Measurements from ENCODE around the gene MOB1B.
A peak's percentile ranks its signal among the peaks of the same experiment; 100 is the strongest.
"Not testable (repeated sequence)": the region's sequence is repeated elsewhere in the genome, so short reads cannot be mapped to it uniquely, and the experiment has no call there.

MOB1B gene

DNA sequence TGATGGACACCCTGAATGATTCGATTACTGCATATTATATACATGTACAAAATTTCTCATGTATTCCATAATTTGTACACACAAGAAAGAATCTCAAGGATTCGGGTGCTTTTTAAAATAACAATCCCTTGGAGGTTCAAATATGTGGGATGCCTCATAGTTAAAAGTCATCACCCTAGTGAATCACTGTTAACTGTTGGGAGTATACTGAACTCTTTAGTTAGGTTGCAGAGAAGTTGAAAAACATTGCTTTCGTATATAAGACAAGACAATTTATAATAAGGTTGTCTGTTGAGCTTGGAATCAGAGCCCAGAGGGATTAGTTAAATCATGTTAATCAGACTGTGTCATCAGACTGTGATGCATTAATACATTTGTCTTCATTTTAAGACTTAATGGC lies 106.9 kb downstream of the MOB1B start:
- no peak overlapping the region for H2AFZ ChIP-seq (ENCODE audit: low read depth, low read length, severe bottlenecking)
- peaks cover 4% of the 10 kb centered on the region; the same call in 1 of the 2 replicates for H3K36me3 ChIP-seq (ENCODE audit: low read length)
- no peak overlapping the region for H3K9ac ChIP-seq (ENCODE audit: low read length)
- TF ChIP-seq CTCF (IDR thresholded peaks at IDR 0.05; ENCODE audit: insufficient read depth, low read length, poor library complexity, severe bottlenecking) (no peak), EZH2phosphoT487 (conservative IDR thresholded peaks at IDR 0.05; ENCODE audit: low read length) (no peak)
- no peaks in the 10 kb centered on the region for H3K9me3 ChIP-seq (ENCODE audit: insufficient read depth, low read length)
- no peak overlapping the region for H3K4me3 ChIP-seq (ENCODE audit: insufficient read depth, low read length, poor library complexity, severe bottlenecking)
- peaks cover 22% of the 10 kb centered on the region; the same call in 1 of the 2 replicates for H3F3A ChIP-seq (ENCODE audit: insufficient read depth)
- H3K4me2 ChIP-seq (ENCODE audit: low read depth, low read length, poor library complexity, severe bottlenecking): no peak overlapping the region
- H4K20me1 ChIP-seq (ENCODE audit: low read depth, low read length): no peaks in the 10 kb centered on the region
- no peaks in the 10 kb centered on the region for H3K9me2 ChIP-seq (replicated peaks; ENCODE audit: insufficient read depth, low read length)
- peaks cover 78% of the 10 kb centered on the region for H3K79me2 ChIP-seq (ENCODE audit: insufficient read depth, low read length)
- H3K27me3 ChIP-seq (ENCODE audit: low read length): no peaks in the 10 kb centered on the region
- H3K27ac ChIP-seq (ENCODE audit: low read depth, low read length): no peak overlapping the region

- no peak overlapping the region for H3K27ac ChIP-seq (ENCODE audit: low read depth, low read length)
- no peaks in the 10 kb centered on the region for H3K27me3 ChIP-seq (ENCODE audit: low read length)
- no peak for TF ChIP-seq EZH2phosphoT487 (conservative IDR thresholded peaks at IDR 0.05; ENCODE audit: low read length)
- peak; percentile 38 for TF ChIP-seq CTCF (IDR thresholded peaks at IDR 0.05; ENCODE audit: insufficient read depth, low read length, poor library complexity, severe bottlenecking)
- no peaks in the 10 kb centered on the region for H3K9me3 ChIP-seq (ENCODE audit: insufficient read depth, low read length)
- H2AFZ ChIP-seq (ENCODE audit: low read depth, low read length, severe bottlenecking): no peak overlapping the region
- peaks cover 4% of the 10 kb centered on the region; the same call in 1 of the 2 replicates for H3K36me3 ChIP-seq (ENCODE audit: low read length)
- peak overlapping the region; percentile 5 for H3K4me2 ChIP-seq (ENCODE audit: low read depth, low read length, poor library complexity, severe bottlenecking)
- H3K4me3 ChIP-seq (ENCODE audit: insufficient read depth, low read length, poor library complexity, severe bottlenecking): no peak overlapping the region
- no peak overlapping the region for H3K9ac ChIP-seq (ENCODE audit: low read length)
- no peaks in the 10 kb centered on the region for H3K9me2 ChIP-seq (replicated peaks; ENCODE audit: insufficient read depth, low read length)
- H3F3A ChIP-seq (ENCODE audit: insufficient read depth): peaks cover 22% of the 10 kb centered on the region; the same call in 1 of the 2 replicates
- H3K79me2 ChIP-seq (ENCODE audit: insufficient read depth, low read length): peaks cover 69% of the 10 kb centered on the region
- no peaks in the 10 kb centered on the region for H4K20me1 ChIP-seq (ENCODE audit: low read depth, low read length)
These were observed 107.9 kb downstream of the MOB1B start for GRCh38 chr4:71009890-71010588.

GRCh38 chr4:71011451-71011850 lies 109.3 kb downstream of the MOB1B start:
- Histone ChIP-seq H3K4me2 (ENCODE audit: low read depth, low read length, poor library complexity, severe bottlenecking) (no peak overlapping the region), H3F3A (ENCODE audit: insufficient read depth) (peaks cover 17% of the 10 kb centered on the region; the same call in 1 of the 2 replicates), H3K36me3 (ENCODE audit: low read length) (peaks cover 4% of the 10 kb centered on the region; the same call in 1 of the 2 replicates), H3K79me2 (ENCODE audit: insufficient read depth, low read length) (peaks cover 56% of the 10 kb centered on the region), H3K27ac (ENCODE audit: low read depth, low read length) (no peak overlapping the region), H4K20me1 (ENCODE audit: low read depth, low read length) (no peaks in the 10 kb centered on the region), H3K9ac (ENCODE audit: low read length) (no peak overlapping the region), H2AFZ (ENCODE audit: low read depth, low read length, severe bottlenecking) (no peak overlapping the region), H3K4me3 (ENCODE audit: insufficient read depth, low read length, poor library complexity, severe bottlenecking) (no peak overlapping the region), H3K9me3 (ENCODE audit: insufficient read depth, low read length) (no peaks in the 10 kb centered on the region), H3K9me2 (replicated peaks; ENCODE audit: insufficient read depth, low read length) (no peaks in the 10 kb centered on the region), H3K27me3 (ENCODE audit: low read length) (no peaks in the 10 kb centered on the region)
- TF ChIP-seq CTCF (IDR thresholded peaks at IDR 0.05; ENCODE audit: insufficient read depth, low read length, poor library complexity, severe bottlenecking): no peak
- no peak for TF ChIP-seq EZH2phosphoT487 (conservative IDR thresholded peaks at IDR 0.05; ENCODE audit: low read length)

DNA sequence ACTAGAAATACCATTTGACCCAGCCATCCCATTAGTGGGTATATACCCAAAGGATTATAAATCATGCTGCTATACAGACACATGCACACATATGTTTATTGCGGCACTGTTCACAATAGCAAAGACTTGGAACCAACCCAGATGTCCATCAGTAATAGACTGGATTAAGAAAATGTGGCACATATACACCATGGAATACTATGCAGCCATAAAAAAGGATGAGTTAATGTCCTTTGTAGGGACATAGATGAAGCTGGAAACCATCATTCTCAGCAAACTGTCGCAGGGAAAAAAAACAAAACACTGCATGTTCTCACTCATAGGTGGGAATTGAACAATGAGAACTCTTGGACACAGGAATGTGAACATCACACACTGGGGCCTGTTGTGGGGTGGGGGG lies 115.2 kb downstream of the MOB1B start:
- H3K9me3 ChIP-seq (ENCODE audit: insufficient read depth, low read length); H3K4me3 ChIP-seq (ENCODE audit: insufficient read depth, low read length, poor library complexity, severe bottlenecking); H3K27ac ChIP-seq (ENCODE audit: low read depth, low read length); H3K4me2 ChIP-seq (ENCODE audit: low read depth, low read length, poor library complexity, severe bottlenecking); H3K9me2 ChIP-seq (replicated peaks; ENCODE audit: insufficient read depth, low read length); H3K9ac ChIP-seq (ENCODE audit: low read length); H2AFZ ChIP-seq (ENCODE audit: low read depth, low read length, severe bottlenecking); H3K36me3 ChIP-seq (ENCODE audit: low read length); H3K27me3 ChIP-seq (ENCODE audit: low read length); H4K20me1 ChIP-seq (ENCODE audit: low read depth, low read length); H3F3A ChIP-seq (ENCODE audit: insufficient read depth): not testable (repeated sequence)
- H3K79me2 ChIP-seq (ENCODE audit: insufficient read depth, low read length): peaks cover 30% of the 10 kb centered on the region

Data from SU-DHL-6 (cell line).